ENCODE measurements around the gene INPP5D.

DNA sequence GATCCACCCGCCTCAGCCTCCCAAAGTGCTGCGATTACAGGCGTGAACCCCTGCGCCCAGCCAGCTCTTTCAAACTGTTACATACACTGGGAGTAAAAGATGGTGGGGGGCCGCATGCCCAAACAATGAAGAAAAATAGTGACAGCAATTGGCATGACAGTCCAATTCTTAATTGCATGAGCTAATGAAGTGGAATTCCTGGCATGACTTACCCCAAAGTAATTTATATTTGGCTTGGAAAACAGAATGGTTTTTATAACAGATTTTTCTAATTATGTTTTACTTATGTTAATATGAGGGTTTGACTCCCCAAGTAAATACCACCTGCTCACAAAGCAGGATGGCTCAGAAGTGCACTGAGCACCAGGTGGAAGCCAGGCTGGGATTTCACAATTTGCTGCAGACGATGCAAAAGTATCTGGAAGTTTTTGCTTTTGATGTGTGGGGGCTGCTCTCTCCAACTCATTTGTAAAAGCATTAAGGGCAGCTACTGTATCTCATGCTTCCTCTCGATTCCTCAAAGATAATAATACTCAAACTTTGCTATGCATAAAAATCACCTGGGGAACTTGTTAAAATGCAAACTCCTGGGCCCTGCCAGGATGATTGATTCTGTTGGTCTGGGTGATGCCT is 167.3 kb downstream of the INPP5D start:
- TF ChIP-seq, protein P1, sequence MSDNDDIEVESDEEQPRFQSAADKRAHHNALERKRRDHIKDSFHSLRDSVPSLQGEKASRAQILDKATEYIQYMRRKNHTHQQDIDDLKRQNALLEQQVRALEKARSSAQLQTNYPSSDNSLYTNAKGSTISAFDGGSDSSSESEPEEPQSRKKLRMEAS (IDR thresholded peaks at IDR 0.05; ENCODE audit: low read depth) = no peak
- TF ChIP-seq, protein P2, sequence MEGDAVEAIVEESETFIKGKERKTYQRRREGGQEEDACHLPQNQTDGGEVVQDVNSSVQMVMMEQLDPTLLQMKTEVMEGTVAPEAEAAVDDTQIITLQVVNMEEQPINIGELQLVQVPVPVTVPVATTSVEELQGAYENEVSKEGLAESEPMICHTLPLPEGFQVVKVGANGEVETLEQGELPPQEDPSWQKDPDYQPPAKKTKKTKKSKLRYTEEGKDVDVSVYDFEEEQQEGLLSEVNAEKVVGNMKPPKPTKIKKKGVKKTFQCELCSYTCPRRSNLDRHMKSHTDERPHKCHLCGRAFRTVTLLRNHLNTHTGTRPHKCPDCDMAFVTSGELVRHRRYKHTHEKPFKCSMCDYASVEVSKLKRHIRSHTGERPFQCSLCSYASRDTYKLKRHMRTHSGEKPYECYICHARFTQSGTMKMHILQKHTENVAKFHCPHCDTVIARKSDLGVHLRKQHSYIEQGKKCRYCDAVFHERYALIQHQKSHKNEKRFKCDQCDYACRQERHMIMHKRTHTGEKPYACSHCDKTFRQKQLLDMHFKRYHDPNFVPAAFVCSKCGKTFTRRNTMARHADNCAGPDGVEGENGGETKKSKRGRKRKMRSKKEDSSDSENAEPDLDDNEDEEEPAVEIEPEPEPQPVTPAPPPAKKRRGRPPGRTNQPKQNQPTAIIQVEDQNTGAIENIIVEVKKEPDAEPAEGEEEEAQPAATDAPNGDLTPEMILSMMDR (IDR thresholded peaks at IDR 0.05) = no peak
- TF ChIP-seq TAF1 (IDR thresholded peaks at IDR 0.05; ENCODE audit: borderline replicate concordance, low read depth, low read length) (no peak), POLR2AphosphoS5 (IDR thresholded peaks at IDR 0.05; ENCODE audit: low read depth, low read length) (no peak), EP300 (IDR thresholded peaks at IDR 0.05; ENCODE audit: borderline replicate concordance in 1 of 2, low read depth in 1 of 2, low read length in 1 of 2) (no peak), GABPA (IDR thresholded peaks at IDR 0.05; ENCODE audit: low read depth) (no peak)
